ENCODE data around the gene RPS6KA3. TPM values are rescaled to one million over a fixed set of nuclear protein-coding genes. Genes with fewer than 3 reads are reported as not detected.

Gene RPS6KA3
- polyA plus RNA-seq, 1 donor (not counting 4 experiments of a cell fraction or from before 2014, with no cell fraction given): 32.1 TPM

GRCh38 chrX:20101934-20102581, 164.7 kb downstream of the RPS6KA3 start:
- H2AFZ ChIP-seq (ENCODE audit: control insufficient read depth, low read length): no peak overlapping the region
- H3K79me2 ChIP-seq (ENCODE audit: control insufficient read depth, insufficient read depth, low read length): no peaks in the 10 kb centered on the region
- H3K27me3 ChIP-seq (ENCODE audit: control insufficient read depth, extremely low read depth, insufficient read depth, low read length): no peaks in the 10 kb centered on the region
- no peaks in the 10 kb centered on the region for H3K4me1 ChIP-seq (ENCODE audit: control insufficient read depth, extremely low read depth, insufficient read depth, low read length)
- H4K20me1 ChIP-seq (ENCODE audit: control insufficient read depth, extremely low read depth, insufficient read depth, low read length): no peaks in the 10 kb centered on the region
- no peaks in the 10 kb centered on the region for H3K9me3 ChIP-seq (ENCODE audit: control insufficient read depth, low read depth, low read length)
- no peak for DNase-seq (ENCODE audit: low read depth, low spot score)
- no peak overlapping the region for H3K4me2 ChIP-seq (ENCODE audit: control insufficient read depth, extremely low read depth, insufficient read depth, low read depth, low read length)
- H3K9ac ChIP-seq (ENCODE audit: control insufficient read depth, extremely low read depth, insufficient read depth, low read length): no peak overlapping the region
- H3K27ac ChIP-seq (ENCODE audit: control insufficient read depth, insufficient read depth, low read length): no peak overlapping the region
- no peaks in the 10 kb centered on the region for H3K36me3 ChIP-seq (ENCODE audit: control insufficient read depth in 2 of 2, extremely low read depth in 1 of 2, insufficient read depth in 2 of 2, low read length in 2 of 2)
- dilution Hi-C loops (cut with MboI; ENCODE audit: extremely low pct_ligation_motif_present, low sequenced_read_pairs): no loop called here
- H3K4me3 ChIP-seq (ENCODE audit: control insufficient read depth in 2 of 3, extremely low read depth in 1 of 3, insufficient read depth in 2 of 3, low read depth in 1 of 3, low read length in 3 of 3): no peak overlapping the region
- no peaks in the 10 kb centered on the region for H3K9me1 ChIP-seq (ENCODE audit: control insufficient read depth, extremely low read depth, insufficient read depth, low read length)
- FAIRE-seq: no peak
- no peak for TF ChIP-seq CTCF (optimal IDR thresholded peaks at IDR 0.05 in 1 of 3, IDR thresholded peaks at IDR 0.05 in 1 of 3, conservative IDR thresholded peaks at IDR 0.05 in 1 of 3; ENCODE audit: extremely low read depth in 1 of 3, insufficient read depth in 2 of 3, low read length in 3 of 3)
- TF ChIP-seq EZH2 (IDR thresholded peaks at IDR 0.05; ENCODE audit: low read length): no peak

Small RNA genes lying within 50 kb of the gene (small RNA-seq; reads per million reads assigned to genes)
- gene RF00493 (ENCODE audit: insufficient read length in 3 of 3, low read depth in 3 of 3, low replicate concordance in 1 of 3): 0.33 to 1.8 (median 0.67) reads per million in 3 experiments
- gene RF00494 (ENCODE audit: insufficient read length in 3 of 3, low read depth in 3 of 3, low replicate concordance in 1 of 3): 0 to 0.07 (median 0) reads per million in 3 experiments

Other genes with a start within 250 kb of the RPS6KA3 start
- 0.35 to 0.76 TPM (median 0.36 TPM) in 3 replicates for gene MAP7D2, start 150.0 kb downstream of the RPS6KA3 start, polyA plus RNA-seq
- gene EIF1AX, start 125.1 kb downstream of the RPS6KA3 start, polyA plus RNA-seq: 83.9 to 196 TPM (median 109 TPM) in 3 replicates

Measured in keratinocyte (primary cell).